OCI-LY7 (cell line): ENCODE measurements around the gene MIA3.

ENCODE experiments used
- CTCF ChIP-seq: fragments of 200-600 bp; sonication (generic); conservative IDR thresholded peaks from 2 replicates; pipeline ENCODE4 v1.5.1; 2014; ENCODE audit warnings: mild to moderate bottlenecking, antibody characterized with exemption, low read length, moderate library complexity, mixed read lengths
- EZH2phosphoT487 ChIP-seq: fragments of 200-600 bp; sonication (generic); IDR thresholded peaks from 2 replicates; pipeline ENCODE4 v1.6.1; 2018; ENCODE audit warnings: low read depth, borderline replicate concordance, mild to moderate bottlenecking, mixed run types, antibody characterized with exemption, low read length, moderate library complexity, mixed read lengths

- TF ChIP-seq EZH2phosphoT487 (no peak), CTCF (no peak)
Measured at GRCh38 chr1:222582099-222582774, 35.7 kb upstream of the MIA3 start.
